ENCODE results near the gene ZDHHC8. TPM values are rescaled to one million over a fixed set of nuclear protein-coding genes. Genes with fewer than 3 reads are reported as not detected.

Gene ZDHHC8
- total and polyA plus RNA-seq, 2 donors (not counting 1 experiment from before 2014, with no cell fraction given), result 94.4 to 96.9 TPM

DNA sequence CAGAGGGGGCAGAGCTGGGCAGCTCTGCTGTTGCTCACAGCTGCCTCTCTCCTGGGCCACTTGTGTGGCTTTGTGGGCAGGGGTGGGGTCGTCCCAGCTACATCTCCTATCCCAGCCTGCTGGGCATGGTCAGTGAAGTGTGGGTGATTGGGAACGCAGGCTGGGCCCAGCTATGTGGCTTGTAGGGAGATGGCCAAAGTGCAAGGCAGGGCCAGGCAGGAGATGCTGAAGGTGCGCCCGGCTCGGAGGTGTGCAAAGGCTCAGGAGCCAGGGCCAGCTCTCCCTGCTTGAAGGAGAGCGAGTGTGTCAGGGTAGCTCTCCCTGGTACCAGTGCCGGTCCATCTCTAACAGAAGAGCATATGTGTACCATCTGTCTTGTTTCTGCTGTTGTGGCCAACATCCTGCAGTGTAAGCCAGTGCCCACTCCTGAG lies 24.1 kb upstream of the ZDHHC8 start:
- no peaks in the 10 kb centered on the region for H3K9me3 Mint-ChIP-seq (ENCODE audit: insufficient read depth)
- H4K20me1 ChIP-seq (ENCODE audit: control insufficient read depth, insufficient read depth, low read length, poor library complexity, severe bottlenecking), result no peaks in the 10 kb centered on the region
- H3K27ac Mint-ChIP-seq, result no peak overlapping the region
- H3K9me3 ChIP-seq (ENCODE audit: control extremely low read depth in 1 of 3, control insufficient read depth in 2 of 3, insufficient read depth in 1 of 3, low read length in 2 of 3), result no peaks in the 10 kb centered on the region
- no peak overlapping the region for H2AFZ ChIP-seq (ENCODE audit: insufficient read depth, low read depth, low read length, poor library complexity, severe bottlenecking)
- H3K27me3 ChIP-seq (replicated peaks in 1 of 4; ENCODE audit: control extremely low read depth in 1 of 4, control insufficient read depth in 3 of 4, insufficient read depth in 4 of 4, low read length in 3 of 4), result no peaks in the 10 kb centered on the region
- no peak for TF ChIP-seq EZH2 (IDR thresholded peaks at IDR 0.05; ENCODE audit: borderline replicate concordance, insufficient read depth, low read depth, low read length, poor library complexity, severe bottlenecking)
- TF ChIP-seq, protein P1, sequence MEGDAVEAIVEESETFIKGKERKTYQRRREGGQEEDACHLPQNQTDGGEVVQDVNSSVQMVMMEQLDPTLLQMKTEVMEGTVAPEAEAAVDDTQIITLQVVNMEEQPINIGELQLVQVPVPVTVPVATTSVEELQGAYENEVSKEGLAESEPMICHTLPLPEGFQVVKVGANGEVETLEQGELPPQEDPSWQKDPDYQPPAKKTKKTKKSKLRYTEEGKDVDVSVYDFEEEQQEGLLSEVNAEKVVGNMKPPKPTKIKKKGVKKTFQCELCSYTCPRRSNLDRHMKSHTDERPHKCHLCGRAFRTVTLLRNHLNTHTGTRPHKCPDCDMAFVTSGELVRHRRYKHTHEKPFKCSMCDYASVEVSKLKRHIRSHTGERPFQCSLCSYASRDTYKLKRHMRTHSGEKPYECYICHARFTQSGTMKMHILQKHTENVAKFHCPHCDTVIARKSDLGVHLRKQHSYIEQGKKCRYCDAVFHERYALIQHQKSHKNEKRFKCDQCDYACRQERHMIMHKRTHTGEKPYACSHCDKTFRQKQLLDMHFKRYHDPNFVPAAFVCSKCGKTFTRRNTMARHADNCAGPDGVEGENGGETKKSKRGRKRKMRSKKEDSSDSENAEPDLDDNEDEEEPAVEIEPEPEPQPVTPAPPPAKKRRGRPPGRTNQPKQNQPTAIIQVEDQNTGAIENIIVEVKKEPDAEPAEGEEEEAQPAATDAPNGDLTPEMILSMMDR (IDR thresholded peaks at IDR 0.05), result no peak
- peaks cover 7% of the 10 kb centered on the region for H3K4me1 Mint-ChIP-seq
- no peak overlapping the region for H3K4me3 ChIP-seq (ENCODE audit: control extremely low read depth in 1 of 5, extremely low read depth in 1 of 5, insufficient read depth in 1 of 5, low read depth in 2 of 5, low read length in 4 of 5)
- no peak overlapping the region for H3K4me2 ChIP-seq (replicated peaks; ENCODE audit: low read depth, low read length, poor library complexity, severe bottlenecking)
- ATAC-seq (ENCODE audit: low read depth), result no peak
- no peak overlapping the region for H3K9ac ChIP-seq (ENCODE audit: low read length)
- WGBS (ENCODE audit: insufficient coverage), result 100% methylated on average over 7 of the region's 7 CpGs
- peaks cover 0 to 47% of the 10 kb centered on the region in 2 experiments for H3K36me3 ChIP-seq (replicated peaks in 1 of 2; ENCODE audit: control extremely low read depth in 1 of 2, control insufficient read depth in 1 of 2, extremely low read depth in 1 of 2, insufficient read depth in 2 of 2, low read length in 1 of 2)
- H3K79me2 ChIP-seq (ENCODE audit: control insufficient read depth, insufficient read depth, low read length), result no peaks in the 10 kb centered on the region
- DNase-seq, result no peak
- peaks cover 0 to 12% of the 10 kb centered on the region in 2 donors for H3K4me1 ChIP-seq (ENCODE audit: control insufficient read depth in 2 of 2, insufficient read depth in 2 of 2, low read length in 2 of 2)
- ChIA-PET POLR2A (no interaction called here), CTCF (no interaction called here)
- H3K27ac ChIP-seq (ENCODE audit: low read length in 2 of 2), result no peak overlapping the region
- no peak overlapping the region for H3K4me3 Mint-ChIP-seq
- intact Hi-C loops (cut with micrococcal nuclease), result no loop called here
- H3K27me3 Mint-ChIP-seq, result no peaks in the 10 kb centered on the region

DNA sequence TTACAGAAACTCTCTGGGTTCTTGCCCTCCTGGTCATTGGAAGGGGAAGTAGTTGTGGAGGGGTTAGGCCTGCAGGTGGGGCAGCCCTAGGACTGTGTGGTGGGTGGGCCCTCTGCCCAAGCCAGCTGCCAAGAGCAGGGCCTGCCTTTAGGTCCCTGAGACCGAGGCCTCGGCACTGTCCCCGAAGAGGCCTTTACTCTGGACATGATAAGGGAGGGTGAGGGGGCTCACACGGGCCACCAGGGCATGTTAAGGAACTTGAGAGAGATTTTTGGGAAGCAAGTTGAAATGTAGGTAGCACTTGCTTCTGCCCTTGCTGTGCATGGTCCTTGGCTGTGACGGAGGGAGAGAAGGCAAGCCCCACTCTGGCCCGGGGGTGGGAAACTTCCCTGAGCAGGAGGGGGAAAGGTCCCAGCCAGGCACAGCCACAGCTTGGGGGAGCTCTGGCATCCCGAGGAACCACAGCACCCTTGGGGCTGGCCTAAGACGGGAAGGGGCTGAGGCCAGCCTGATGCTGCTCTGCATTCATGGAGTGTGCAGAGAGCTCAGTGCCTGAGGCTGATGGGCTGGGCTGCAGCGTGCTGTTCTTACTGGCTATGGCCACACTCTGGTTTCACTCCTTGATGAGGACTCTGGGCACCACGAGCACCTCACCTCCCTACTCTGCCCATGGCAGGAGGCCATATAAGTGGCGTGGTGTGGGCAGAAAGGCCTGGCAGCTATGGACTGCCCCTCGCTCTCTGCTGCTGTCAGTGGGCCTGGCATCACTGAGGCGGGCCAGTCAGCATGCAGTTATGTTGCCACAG lies 23.4 kb upstream of the ZDHHC8 start:
- no peak overlapping the region for H2AFZ ChIP-seq (ENCODE audit: insufficient read depth, low read depth, low read length, poor library complexity, severe bottlenecking)
- H3K79me2 ChIP-seq (ENCODE audit: control insufficient read depth, insufficient read depth, low read length), result no peaks in the 10 kb centered on the region
- no peak overlapping the region for H3K9ac ChIP-seq (ENCODE audit: low read length)
- no peak for DNase-seq
- H3K4me3 Mint-ChIP-seq, result no peak overlapping the region
- no peak overlapping the region for H3K27ac ChIP-seq (ENCODE audit: low read length in 2 of 2)
- 93% methylated on average over 13 of the region's 13 CpGs for WGBS (ENCODE audit: insufficient coverage)
- H3K27me3 Mint-ChIP-seq, result no peaks in the 10 kb centered on the region
- TF ChIP-seq, protein P1 (IDR thresholded peaks at IDR 0.05), result no peak
- TF ChIP-seq EZH2 (IDR thresholded peaks at IDR 0.05; ENCODE audit: borderline replicate concordance, insufficient read depth, low read depth, low read length, poor library complexity, severe bottlenecking), result no peak
- H3K4me1 Mint-ChIP-seq, result peaks cover 7% of the 10 kb centered on the region
- peaks cover 0 to 53% of the 10 kb centered on the region in 2 experiments for H3K36me3 ChIP-seq (replicated peaks in 1 of 2; ENCODE audit: control extremely low read depth in 1 of 2, control insufficient read depth in 1 of 2, extremely low read depth in 1 of 2, insufficient read depth in 2 of 2, low read length in 1 of 2)
- no peaks in the 10 kb centered on the region for H3K9me3 ChIP-seq (ENCODE audit: control extremely low read depth in 1 of 3, control insufficient read depth in 2 of 3, insufficient read depth in 1 of 3, low read length in 2 of 3)
- POLR2A ChIA-PET, result interaction anchor here (0.6 kb wide), 1 partner anchor 9 kb away, joined by 3 read pairs; the partner anchor contains the start of gene TRMT2A
- CTCF ChIA-PET, result no interaction called here
- H4K20me1 ChIP-seq (ENCODE audit: control insufficient read depth, insufficient read depth, low read length, poor library complexity, severe bottlenecking), result no peaks in the 10 kb centered on the region
- intact Hi-C loops (cut with micrococcal nuclease), result no loop called here
- H3K4me1 ChIP-seq (ENCODE audit: control insufficient read depth in 2 of 2, insufficient read depth in 2 of 2, low read length in 2 of 2), result peaks cover 0 to 12% of the 10 kb centered on the region in 2 donors
- no peaks in the 10 kb centered on the region for H3K9me3 Mint-ChIP-seq (ENCODE audit: insufficient read depth)
- H3K4me2 ChIP-seq (replicated peaks; ENCODE audit: low read depth, low read length, poor library complexity, severe bottlenecking), result no peak overlapping the region
- no peak overlapping the region for H3K4me3 ChIP-seq (ENCODE audit: control extremely low read depth in 1 of 5, extremely low read depth in 1 of 5, insufficient read depth in 1 of 5, low read depth in 2 of 5, low read length in 4 of 5)
- no peaks in the 10 kb centered on the region for H3K27me3 ChIP-seq (replicated peaks in 1 of 4; ENCODE audit: control extremely low read depth in 1 of 4, control insufficient read depth in 3 of 4, insufficient read depth in 4 of 4, low read length in 3 of 4)
- no peak overlapping the region for H3K27ac Mint-ChIP-seq
- no peak for ATAC-seq (ENCODE audit: low read depth)

Data from B cell (primary cell).